Skeletal muscle satellite cell (primary cell): ENCODE measurements around the gene GDF2. TPM values are rescaled to one million over a fixed set of nuclear protein-coding genes. Genes with fewer than 3 reads are reported as not detected.

ENCODE experiments used
- H3K27me3 ChIP-seq: 2 replicates; pipeline ENCODE4 v1.7.0; 2013; ENCODE audit warnings: low read length; ENCODE audit not compliant: control insufficient read depth, insufficient read depth
- H3K36me3 ChIP-seq: 2 replicates; pipeline ENCODE4 v1.7.0; 2013; ENCODE audit warnings: mild to moderate bottlenecking, control low read depth, low read length; ENCODE audit not compliant: insufficient read depth
- H3K4me1 ChIP-seq: 2 replicates; pipeline ENCODE4 v1.7.0; 2013; ENCODE audit warnings: low read length; ENCODE audit not compliant: control insufficient read depth, insufficient read depth
- H3K4me2 ChIP-seq: 2 replicates; pipeline ENCODE4 v1.7.0; 2013; ENCODE audit warnings: mild to moderate bottlenecking, low read length
- H3K4me3 ChIP-seq: 2 replicates; pipeline ENCODE4 v1.7.0; 2013; ENCODE audit warnings: low read length
- H3K9ac ChIP-seq: 2 replicates; pipeline ENCODE4 v1.7.0; 2013; ENCODE audit warnings: mild to moderate bottlenecking, low read depth, low read length, moderate library complexity
- H3K9me3 ChIP-seq: replicated peaks from 2 replicates; pipeline ENCODE4 v1.7.0; 2013; ENCODE audit warnings: mild to moderate bottlenecking, control low read depth, low read length
- total RNA-seq: library from RNA; depleted of rRNA; stranded (reverse); fragments of >200 nt; gene quantifications from 2 replicates; pipeline ENCODE4 v1.2.3, GENCODE V29; 2012; rRNA removed

GDF2 gene
- not detected in 2 replicates for total RNA-seq

DNA sequence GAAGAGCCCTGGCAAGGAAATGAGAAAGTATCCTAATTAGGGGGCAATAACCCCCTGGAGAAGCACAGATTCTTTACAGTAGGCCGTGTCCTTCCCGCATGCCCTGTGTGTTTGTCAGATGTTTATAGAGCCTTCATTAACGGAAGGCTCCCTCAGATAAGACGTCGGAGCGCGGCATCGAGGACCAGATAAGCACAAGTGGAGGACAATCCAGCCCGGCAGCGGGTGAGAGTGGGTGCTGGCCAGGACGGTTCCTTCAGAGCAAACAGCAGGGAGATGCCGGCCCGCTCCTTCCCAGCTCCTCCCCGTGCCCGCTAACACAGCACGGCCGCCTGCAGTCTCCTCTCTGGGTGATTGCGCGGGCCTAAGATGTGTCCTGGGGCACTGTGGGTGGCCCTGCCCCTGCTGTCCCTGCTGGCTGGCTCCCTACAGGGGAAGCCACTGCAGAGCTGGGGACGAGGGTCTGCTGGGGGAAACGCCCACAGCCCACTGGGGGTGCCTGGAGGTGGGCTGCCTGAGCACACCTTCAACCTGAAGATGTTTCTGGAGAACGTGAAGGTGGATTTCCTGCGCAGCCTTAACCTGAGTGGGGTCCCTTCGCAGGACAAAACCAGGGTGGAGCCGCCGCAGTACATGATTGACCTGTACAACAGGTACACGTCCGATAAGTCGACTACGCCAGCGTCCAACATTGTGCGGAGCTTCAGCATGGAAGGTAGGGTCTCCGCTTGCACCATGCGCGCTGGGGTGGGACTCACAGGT lies at the start of gene GDF2:
Gene GDF2 (plus strand): TSS at position 155 of the 762 bp plus-strand sequence. CDS start 215 bp downstream, at position 370.
- H3K36me3 ChIP-seq: no peaks in the 10 kb centered on the region
- no peak within 1 kb of the TSS for H3K4me3 ChIP-seq
- peaks cover 25% of the 10 kb centered on the region for H3K27me3 ChIP-seq
- no peaks in the 10 kb centered on the region for H3K9me3 ChIP-seq
- H3K4me2 ChIP-seq: no peak within 1 kb of the TSS
- no peaks in the 10 kb centered on the region for H3K4me1 ChIP-seq
- H3K9ac ChIP-seq: no peak within 1 kb of the TSS

DNA sequence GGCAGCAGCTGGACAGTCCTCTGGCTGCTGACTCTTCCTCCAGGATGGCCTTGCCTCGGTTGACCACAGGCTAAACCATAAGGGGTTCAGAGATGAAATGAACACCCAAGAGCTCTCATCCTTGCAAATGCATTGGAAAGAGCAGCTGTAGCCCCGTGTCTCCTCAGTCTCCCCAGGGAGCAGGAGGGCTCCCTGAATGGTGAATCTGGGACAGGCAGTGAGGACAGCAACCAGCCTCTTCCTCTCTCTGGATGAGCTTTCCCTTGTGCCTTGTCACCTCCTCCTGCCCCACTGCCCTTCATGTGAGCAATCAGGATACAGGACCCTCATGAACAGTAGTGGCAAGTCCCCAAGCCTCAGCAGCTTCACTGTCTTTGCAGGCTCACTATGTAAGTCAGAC lies 46.2 kb upstream of the GDF2 start:
- no peak overlapping the region for H3K9ac ChIP-seq
- H3K27me3 ChIP-seq: peaks cover 10% of the 10 kb centered on the region
- no peak overlapping the region for H3K4me2 ChIP-seq
- H3K4me1 ChIP-seq: no peaks in the 10 kb centered on the region
- no peak overlapping the region for H3K4me3 ChIP-seq
- no peaks in the 10 kb centered on the region for H3K9me3 ChIP-seq
- H3K36me3 ChIP-seq: no peaks in the 10 kb centered on the region

GRCh38 chr10:47276576-47277351 lies 45.5 kb upstream of the GDF2 start:
- H3K9ac ChIP-seq: no peak overlapping the region
- peaks cover 6% of the 10 kb centered on the region for H3K27me3 ChIP-seq
- no peak overlapping the region for H3K4me3 ChIP-seq
- H3K36me3 ChIP-seq: no peaks in the 10 kb centered on the region
- no peaks in the 10 kb centered on the region for H3K4me1 ChIP-seq
- H3K4me2 ChIP-seq: no peak overlapping the region
- H3K9me3 ChIP-seq: no peaks in the 10 kb centered on the region

DNA sequence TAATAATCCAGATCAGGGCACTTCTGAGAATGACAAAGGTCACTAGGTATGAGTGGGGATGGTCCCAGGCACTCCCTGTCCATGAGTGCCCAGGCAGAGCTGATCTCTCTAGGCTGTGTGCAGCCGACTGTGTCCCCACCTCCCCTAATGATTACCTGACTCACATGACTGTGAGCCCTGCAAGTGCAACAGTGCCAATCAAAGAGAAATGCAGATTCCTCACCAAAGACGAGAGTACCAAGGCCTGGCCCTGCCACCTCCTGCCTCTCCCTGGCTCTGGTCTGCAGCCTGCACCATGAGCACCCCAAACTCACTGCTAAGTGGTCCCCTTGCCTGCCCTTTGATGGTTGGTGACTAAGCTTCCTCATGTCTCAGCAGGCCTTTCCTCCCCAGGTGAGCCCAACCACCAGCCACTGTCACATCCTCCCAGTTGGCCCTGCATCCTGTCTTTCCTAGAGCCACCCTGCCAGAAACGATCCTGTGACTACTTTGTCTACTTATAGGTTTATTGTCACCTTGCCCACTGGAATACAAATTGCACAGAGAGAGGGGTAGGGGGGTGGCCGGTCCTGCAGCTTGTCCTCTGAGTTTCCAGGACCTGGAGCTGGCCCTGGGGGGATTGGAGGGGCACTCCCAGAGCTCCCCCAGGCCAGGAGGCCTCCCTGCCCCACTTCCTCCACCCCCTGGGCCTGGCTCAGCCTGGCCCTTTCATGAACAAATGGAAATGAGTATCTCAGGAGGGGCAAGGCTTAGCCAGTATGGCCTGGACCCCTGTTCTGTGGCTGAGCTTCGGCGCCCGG lies 44.7 kb upstream of the GDF2 start:
- Histone ChIP-seq H3K9ac (no peak overlapping the region), H3K4me2 (no peak overlapping the region), H3K36me3 (no peaks in the 10 kb centered on the region), H3K9me3 (no peaks in the 10 kb centered on the region), H3K4me3 (no peak overlapping the region), H3K27me3 (peaks cover 6% of the 10 kb centered on the region), H3K4me1 (no peaks in the 10 kb centered on the region)

GRCh38 chr10:47278152-47278473 lies 44.1 kb upstream of the GDF2 start:
- Histone ChIP-seq H3K27me3 (peaks cover 6% of the 10 kb centered on the region), H3K36me3 (no peaks in the 10 kb centered on the region), H3K4me2 (no peak overlapping the region), H3K4me3 (no peak overlapping the region), H3K9me3 (no peaks in the 10 kb centered on the region), H3K4me1 (no peaks in the 10 kb centered on the region), H3K9ac (no peak overlapping the region)

DNA sequence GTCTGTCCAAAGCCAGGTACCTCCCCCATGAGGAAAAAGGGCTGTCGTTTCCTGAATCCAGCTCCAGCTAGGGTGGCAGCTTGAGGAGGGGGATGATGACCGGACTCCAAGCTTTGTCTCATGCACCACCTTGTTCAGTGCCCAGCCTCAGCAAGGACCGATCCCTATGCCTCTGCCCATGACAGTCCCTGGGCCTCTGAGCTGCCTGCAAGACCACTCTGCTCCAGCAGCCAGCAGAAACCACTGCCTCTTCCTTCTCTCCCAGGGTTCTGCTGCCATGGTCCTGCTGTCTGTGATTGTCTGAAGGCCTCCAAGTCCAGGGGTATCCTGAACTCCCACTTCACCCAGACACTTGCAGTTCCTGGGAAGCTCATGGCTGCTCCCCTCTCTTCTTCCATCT lies 43.5 kb upstream of the GDF2 start:
- H3K4me2 ChIP-seq: no peak overlapping the region

DNA sequence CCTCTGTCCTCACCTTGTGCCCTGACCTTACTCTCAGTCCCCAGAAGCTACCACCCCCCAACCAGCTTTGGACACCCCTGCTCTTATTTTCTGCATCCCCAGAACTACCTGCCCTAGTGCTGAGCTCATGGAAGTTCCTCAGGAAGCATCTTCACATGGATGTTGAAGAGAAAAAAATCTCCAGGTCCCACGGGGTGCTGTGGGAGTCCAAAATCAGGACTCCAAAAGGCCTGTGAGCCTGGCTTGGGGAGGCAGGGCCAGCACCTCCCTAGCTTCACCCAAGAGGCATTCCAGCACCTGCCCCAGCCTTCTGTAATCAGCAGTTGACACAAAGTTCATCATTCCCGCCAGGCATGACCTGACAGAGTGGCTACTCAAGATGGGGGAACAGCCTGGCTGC lies 43.0 kb upstream of the GDF2 start:
- H3K4me2 ChIP-seq: no peak overlapping the region
- no peaks in the 10 kb centered on the region for H3K4me1 ChIP-seq

More for the DNA sequence above, 43.5 kb upstream of the GDF2 start:
- no peaks in the 10 kb centered on the region for H3K9me3 ChIP-seq
- H3K36me3 ChIP-seq: no peaks in the 10 kb centered on the region
- no peaks in the 10 kb centered on the region for H3K4me1 ChIP-seq
- peaks cover 6% of the 10 kb centered on the region for H3K27me3 ChIP-seq
- H3K4me3 ChIP-seq: no peak overlapping the region
- H3K9ac ChIP-seq: no peak overlapping the region

DNA sequence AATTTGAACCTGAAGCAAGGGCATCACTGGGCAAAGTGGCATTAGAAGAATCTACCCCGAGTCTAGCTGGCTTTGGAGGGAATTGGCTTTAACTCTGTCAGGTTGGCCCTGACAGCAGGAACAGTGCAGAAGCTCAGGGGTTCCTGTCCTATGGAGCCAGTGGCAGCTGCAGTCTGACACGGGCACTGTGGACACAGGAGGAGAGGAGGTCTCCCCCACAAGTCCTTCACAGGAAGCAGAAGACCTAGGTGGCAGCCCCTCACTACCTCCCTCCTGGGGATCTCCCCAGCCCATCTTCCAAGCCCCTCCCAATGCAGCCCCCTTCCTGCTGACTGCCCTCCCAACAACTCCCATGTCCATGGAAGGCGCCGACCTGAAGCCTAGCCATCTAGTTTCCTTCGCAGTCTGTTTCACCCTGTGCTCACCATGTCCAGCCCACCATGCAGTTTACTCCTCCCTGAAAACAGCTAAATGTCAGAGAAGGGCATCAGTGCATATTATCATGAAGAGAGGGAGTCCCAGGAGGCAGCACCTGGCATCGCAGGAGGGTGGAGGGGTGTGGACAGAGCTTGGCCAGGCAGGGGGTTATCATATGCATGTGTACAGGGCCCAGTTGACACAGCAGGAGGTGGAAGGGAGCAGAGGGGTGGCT lies 40.1 kb upstream of the GDF2 start:
- no peak overlapping the region for H3K4me2 ChIP-seq
- no peaks in the 10 kb centered on the region for H3K36me3 ChIP-seq
- no peaks in the 10 kb centered on the region for H3K4me1 ChIP-seq
- no peak overlapping the region for H3K4me3 ChIP-seq
- H3K27me3 ChIP-seq: peaks cover 6% of the 10 kb centered on the region
- H3K9ac ChIP-seq: no peak overlapping the region
- no peaks in the 10 kb centered on the region for H3K9me3 ChIP-seq

More for the DNA sequence above, 43.0 kb upstream of the GDF2 start:
- H3K36me3 ChIP-seq: no peaks in the 10 kb centered on the region
- no peaks in the 10 kb centered on the region for H3K9me3 ChIP-seq
- no peak overlapping the region for H3K9ac ChIP-seq
- no peak overlapping the region for H3K4me3 ChIP-seq
- H3K27me3 ChIP-seq: peaks cover 6% of the 10 kb centered on the region

DNA sequence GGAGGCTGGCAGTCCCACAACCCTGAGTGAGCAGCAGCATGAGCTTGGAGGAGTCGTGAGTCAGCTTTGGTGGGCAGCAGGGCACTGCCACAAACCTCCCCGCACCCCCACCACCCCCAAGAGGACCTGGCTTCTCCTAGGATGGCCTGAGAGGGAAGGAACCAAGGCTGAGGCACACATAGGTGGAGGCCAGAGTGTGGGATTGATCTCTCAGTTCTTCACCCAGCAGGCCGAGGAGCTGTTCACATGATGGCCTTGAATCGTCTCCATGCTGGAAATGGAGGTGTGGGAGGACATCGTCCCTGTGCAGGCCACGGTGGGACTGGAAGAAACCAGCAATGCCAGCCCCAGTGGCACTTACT lies 39.6 kb upstream of the GDF2 start:
- Histone ChIP-seq H3K9ac (no peak overlapping the region), H3K4me2 (no peak overlapping the region), H3K4me3 (no peak overlapping the region), H3K36me3 (no peaks in the 10 kb centered on the region), H3K4me1 (no peaks in the 10 kb centered on the region), H3K27me3 (peaks cover 6% of the 10 kb centered on the region), H3K9me3 (no peaks in the 10 kb centered on the region)

DNA sequence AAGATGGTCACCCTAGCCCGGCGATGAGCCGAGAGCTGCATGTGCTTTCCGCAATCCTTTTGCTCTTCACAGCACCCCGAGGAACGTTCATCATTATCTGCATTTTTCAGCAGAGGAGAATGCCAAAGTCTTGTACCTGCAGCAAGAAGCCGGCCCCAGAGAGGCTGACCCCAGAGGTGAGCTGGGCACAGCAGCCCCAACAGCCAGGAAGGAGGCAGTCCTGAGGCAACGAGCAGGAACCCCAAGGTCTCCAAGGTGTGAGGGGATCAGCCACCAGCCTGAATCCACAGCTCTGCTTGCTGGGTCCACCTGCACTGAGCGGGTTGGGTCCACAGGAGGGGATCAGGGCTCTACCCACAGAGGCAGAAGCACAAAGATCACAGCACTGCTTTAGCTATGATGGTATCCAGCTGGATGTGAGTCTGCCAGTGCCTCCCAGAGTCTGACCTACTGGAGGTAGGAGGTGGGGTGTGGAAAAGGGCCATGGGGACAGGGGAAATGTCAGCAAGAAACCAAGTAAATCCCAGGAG lies 39.1 kb upstream of the GDF2 start:
- Histone ChIP-seq H3K4me2 (no peak overlapping the region), H3K9ac (no peak overlapping the region), H3K4me3 (no peak overlapping the region), H3K9me3 (no peaks in the 10 kb centered on the region), H3K4me1 (no peaks in the 10 kb centered on the region), H3K36me3 (no peaks in the 10 kb centered on the region), H3K27me3 (peaks cover 6% of the 10 kb centered on the region)

- Histone ChIP-seq H3K36me3 (no peaks in the 10 kb centered on the region), H3K9ac (no peak overlapping the region), H3K4me1 (no peaks in the 10 kb centered on the region), H3K9me3 (no peaks in the 10 kb centered on the region), H3K4me3 (no peak overlapping the region), H3K27me3 (peaks cover 3% of the 10 kb centered on the region), H3K4me2 (no peak overlapping the region)
Measured at GRCh38 chr10:47283848-47284247, 38.4 kb upstream of the GDF2 start.
